NCI-H82 treated with DMSO at 0.1 percent for 48 hours (cell line): ENCODE data around the gene IFNGR2.
"Not testable (repeated sequence)": the region's sequence is repeated elsewhere in the genome, so short reads cannot be mapped to it uniquely, and the experiment has no call there.

Experiments
- DNase-seq: peaks from one replicate; lab custom pipeline; 2025; ENCODE audit not compliant: unreplicated experiment; lab: John Stamatoyannopoulos, UW

The IFNGR2 gene

GRCh38 chr21:33401630-33401992 lies 1.6 kb upstream of the IFNGR2 start:
- no peak for DNase-seq

DNA sequence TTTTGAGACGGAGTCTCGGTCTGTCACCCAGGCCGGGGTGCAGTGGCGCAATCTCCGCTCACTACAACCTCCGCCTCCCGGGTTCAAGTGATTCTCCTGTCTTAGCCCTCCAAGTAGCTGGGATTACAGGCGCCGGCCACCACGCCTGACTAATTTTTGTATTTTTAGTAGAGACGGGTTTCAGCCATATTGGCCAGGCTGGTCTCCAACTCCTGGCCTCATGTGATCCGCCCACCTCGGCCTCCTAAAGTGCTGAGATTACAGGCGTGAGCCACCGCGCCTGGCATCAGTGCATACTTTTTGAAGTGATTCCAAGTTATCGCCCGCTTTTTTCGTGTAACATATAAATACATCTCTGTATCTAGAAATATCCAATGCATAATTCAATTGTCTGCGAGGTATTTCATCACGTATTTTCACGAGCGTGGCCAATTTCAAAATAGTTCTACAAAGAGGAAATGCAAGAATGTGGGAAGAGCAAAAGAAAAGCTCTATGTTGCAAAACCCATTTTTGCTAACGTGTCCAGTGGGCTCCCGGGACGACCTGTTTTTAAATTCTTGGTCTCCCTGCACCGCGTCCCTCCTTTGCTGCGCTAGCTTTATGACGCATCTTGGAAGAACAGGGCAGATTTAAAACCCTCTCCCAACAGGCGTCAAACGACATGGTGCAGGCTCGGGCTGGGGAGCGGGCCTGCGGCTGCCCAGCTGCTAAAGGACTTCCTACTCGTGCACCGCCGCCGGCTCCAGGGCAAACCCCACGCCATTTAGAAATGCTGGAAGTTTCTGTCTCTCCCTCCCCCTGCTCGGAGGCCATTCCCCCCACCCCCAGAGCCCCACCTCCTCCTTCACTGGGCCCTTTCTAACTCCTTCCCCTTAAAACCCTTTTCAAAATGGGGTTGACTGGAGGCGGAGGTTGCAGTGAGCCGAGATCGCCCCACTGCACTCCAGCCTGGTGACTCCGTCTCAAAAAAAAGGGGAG lies 923 bp upstream of the IFNGR2 start:
- DNase-seq = no peak

- DNase-seq = no peak
These were observed 773 bp downstream of the IFNGR2 start for GRCh38 chr21:33403786-33404585.

DNA sequence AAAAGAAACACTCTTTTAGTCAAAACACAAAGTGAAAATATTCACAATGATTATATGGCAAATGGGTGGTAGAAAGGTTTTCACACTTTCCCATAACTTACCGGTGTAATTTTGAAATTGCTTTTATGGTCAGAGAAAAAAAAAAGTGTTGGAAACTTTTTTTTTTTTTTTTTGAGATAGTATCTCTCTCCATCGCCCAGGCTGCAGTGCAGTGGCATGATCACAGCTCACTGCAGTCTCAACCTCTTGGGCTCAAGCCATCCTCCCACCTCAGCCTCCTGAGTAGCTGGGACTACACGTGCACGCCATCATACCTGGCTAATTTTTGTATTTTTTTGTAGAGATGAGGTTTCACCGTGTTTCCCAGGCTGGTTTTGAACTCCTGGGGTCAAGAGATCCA lies 3.3 kb downstream of the IFNGR2 start:
- no peak for DNase-seq

GRCh38 chr21:33411949-33412430 lies 8.8 kb downstream of the IFNGR2 start:
- DNase-seq = no peak

GRCh38 chr21:33412439-33412831 lies 9.2 kb downstream of the IFNGR2 start:
- not testable (repeated sequence) for DNase-seq

GRCh38 chr21:33412832-33413519 lies 9.8 kb downstream of the IFNGR2 start:
- no peak for DNase-seq

DNA sequence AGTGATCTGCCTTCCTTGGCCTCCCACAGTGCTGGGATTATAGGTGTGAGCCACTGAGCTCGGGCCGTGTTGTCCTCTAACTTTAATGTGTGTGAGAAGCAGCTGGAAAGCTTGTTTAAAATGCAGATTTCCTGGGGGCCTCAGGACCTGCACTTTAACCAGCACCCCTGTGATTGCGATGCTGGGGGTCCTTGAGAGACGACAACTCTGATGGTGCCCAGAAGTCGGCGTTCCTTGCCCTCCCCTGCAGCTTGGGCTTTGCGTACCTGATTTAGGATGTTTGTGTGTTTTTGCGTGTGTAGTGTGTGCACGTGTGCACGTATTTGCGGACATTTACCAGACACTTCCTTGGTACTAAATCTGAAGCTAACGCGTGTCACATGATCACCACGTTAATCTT lies 10.9 kb downstream of the IFNGR2 start:
- DNase-seq = no peak

GRCh38 chr21:33414926-33415325 lies 11.7 kb downstream of the IFNGR2 start:
- DNase-seq = no peak

GRCh38 chr21:33418691-33419090 lies 15.5 kb downstream of the IFNGR2 start:
- DNase-seq = no peak

DNA sequence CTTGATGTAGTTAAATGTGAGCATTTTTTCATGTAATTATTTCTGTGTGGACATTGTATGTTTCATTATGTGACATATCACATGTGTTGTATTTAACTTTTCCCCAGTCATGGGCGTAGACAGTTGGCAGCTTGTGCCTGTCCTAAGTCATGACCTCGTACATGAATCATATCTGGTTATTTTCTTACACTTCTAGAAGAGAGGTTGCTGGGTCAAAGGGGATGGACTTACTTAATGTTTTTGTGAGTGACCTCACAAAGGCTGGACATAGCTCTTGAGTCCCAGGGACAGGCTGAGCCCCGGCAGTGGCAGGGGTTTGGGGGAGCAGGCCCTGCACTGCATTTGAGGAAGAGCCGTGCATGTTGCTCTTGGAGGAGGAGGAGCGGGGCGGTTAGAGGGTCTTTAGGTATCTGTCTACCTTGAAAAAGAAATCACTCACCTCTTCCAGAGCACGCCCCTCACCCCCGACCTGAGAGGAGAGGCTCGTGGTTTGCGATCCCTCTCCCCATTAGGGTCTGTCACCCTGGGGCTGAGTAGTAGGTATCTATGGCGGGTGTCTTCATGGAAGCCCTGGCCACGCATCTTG lies 16.4 kb downstream of the IFNGR2 start:
- DNase-seq = no peak

GRCh38 chr21:33421713-33422393 lies 18.6 kb downstream of the IFNGR2 start:
- DNase-seq = no peak

DNA sequence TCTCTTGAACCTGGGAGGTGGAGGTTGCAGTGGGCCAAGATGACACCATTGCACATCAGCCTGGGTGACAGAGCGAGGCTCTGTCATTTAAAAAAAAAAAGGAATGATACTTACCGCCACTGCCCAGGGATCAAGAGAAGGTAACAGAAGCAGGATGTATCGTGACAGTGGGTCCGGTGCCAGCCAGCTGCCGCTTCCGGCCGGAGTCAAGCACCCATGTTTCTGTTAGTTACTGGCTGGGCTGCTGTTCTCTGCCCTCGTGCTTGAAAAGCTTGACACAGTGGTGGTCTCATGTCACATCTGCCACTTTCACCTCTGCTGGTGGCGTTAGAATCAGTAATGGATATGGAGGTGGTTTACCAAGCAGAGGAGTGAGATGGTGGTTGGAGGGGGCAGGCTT lies 21.0 kb downstream of the IFNGR2 start:
- no peak for DNase-seq

DNA sequence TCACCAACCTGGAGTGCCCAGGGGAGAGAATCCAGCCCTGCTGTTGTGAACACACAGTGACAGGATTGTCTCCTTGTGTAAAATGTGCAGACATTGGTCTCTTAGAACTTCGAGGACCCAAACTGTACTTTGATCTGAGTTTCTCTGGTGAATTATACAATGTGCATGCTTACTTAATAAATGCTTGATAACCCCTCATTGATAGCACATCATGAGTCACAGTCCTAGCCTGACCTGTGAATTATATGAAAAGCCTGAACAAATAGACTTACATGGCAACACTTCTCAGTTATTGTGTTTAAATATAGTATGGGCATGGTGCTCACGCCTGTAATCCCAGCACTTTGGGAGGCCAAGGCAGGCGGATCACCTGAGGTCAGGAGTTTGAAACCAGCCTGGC lies 22.6 kb downstream of the IFNGR2 start:
- DNase-seq = no peak

- no peak for DNase-seq
These were observed 23.8 kb downstream of the IFNGR2 start for GRCh38 chr21:33427051-33427450.

GRCh38 chr21:33428669-33429068 lies 25.5 kb downstream of the IFNGR2 start:
- DNase-seq = no peak

- no peak for DNase-seq
These were observed 27.6 kb downstream of the IFNGR2 start for GRCh38 chr21:33430858-33431257.

GRCh38 chr21:33432496-33432895 lies 29.3 kb downstream of the IFNGR2 start:
- no peak for DNase-seq

DNA sequence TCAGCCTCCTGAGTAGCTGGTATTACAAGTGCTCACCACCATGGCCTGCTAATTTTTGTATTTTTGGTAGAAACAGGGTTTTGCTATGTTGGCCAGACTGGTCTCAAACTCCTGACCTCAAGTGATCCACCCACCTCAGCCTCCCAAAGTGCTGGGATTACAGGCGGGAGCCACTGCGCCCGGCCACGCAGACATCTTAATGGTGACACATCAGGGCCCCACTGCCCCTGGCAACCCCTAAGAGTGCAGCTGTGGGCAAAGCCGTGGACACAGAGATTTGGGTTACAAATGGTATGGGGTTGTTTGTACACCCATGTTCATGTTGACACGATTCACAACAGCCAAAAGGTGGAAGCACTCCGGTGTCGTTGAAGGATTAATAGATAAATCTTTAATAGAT lies 29.8 kb downstream of the IFNGR2 start:
- DNase-seq = no peak

GRCh38 chr21:33433425-33434114 lies 30.4 kb downstream of the IFNGR2 start:
- DNase-seq = no peak
